ENCODE results near the gene DPH3. TPM values are rescaled to one million over a fixed set of nuclear protein-coding genes. Genes with fewer than 3 reads are reported as not detected.

Gene DPH3
- total and polyA plus RNA-seq, 9 of the 15 experiments (the other 6 are each of a cell fraction or from before 2014, with no cell fraction given): 15.9 to 131 (median 38.7) TPM

- intact Hi-C loops (cut with micrococcal nuclease) (no loop called here), in situ Hi-C loops (cut with MboI) (no loop called here)
- BruUV-seq (replicated peaks): no TSS peak
- ChIA-PET POLR2A (interaction anchor here (0.6 to 2.8 kb wide), 6 partner anchors 10 to 107 kb away, joined by 3 to 8 read pairs (median 4); partner anchors contain the start of genes DPH3 and OXNAD1), CTCF (ENCODE audit: low intra/inter-chr PET ratio) (interaction anchor here (0.6 kb wide), 1 partner anchor 1144 kb away, joined by 3 read pairs; no protein-coding TSS in a partner anchor)
- Histone ChIP-seq H3K4me3 (no peak overlapping the region), H3K27ac (ENCODE audit: extremely low read depth, low read depth, low read length) (no peak overlapping the region), H3K36me3 (ENCODE audit: control insufficient read depth, insufficient read depth, low read length) (no peaks in the 10 kb centered on the region), H3K9me3 (replicated peaks; ENCODE audit: control insufficient read depth, insufficient read depth, low read depth, low read length) (no peaks in the 10 kb centered on the region), H3K9ac (ENCODE audit: insufficient read depth in 1 of 2, low read depth in 2 of 2, low read length in 2 of 2) (no peak overlapping the region), H2AFZ (ENCODE audit: low read depth, low read length) (no peak overlapping the region), H3K27me3 (ENCODE audit: control insufficient read depth in 2 of 2, insufficient read depth in 2 of 2, low read length in 2 of 2) (peaks cover 7 to 24% of the 10 kb centered on the region in 2 experiments; a peak in 4 of 5 replicates), H3K79me2 (ENCODE audit: control insufficient read depth, insufficient read depth, low read length) (no peaks in the 10 kb centered on the region), H3K4me1 (replicated peaks in 1 of 2; ENCODE audit: control insufficient read depth in 2 of 2, insufficient read depth in 2 of 2, low read length in 2 of 2) (peaks cover 3% of the 10 kb centered on the region in 2 experiments; a peak in 2 of 5 replicates), H3K9me1 (ENCODE audit: control insufficient read depth, insufficient read depth, low read length) (no peaks in the 10 kb centered on the region), H3K4me2 (ENCODE audit: insufficient read depth, low read length) (no peak overlapping the region), H4K20me1 (replicated peaks; ENCODE audit: control insufficient read depth, insufficient read depth, low read length) (0 out of 2 replicates have a peak, but pooled peaks cover 5% of the 10 kb centered on the region)
- FAIRE-seq (no peak), ATAC-seq (no peak), DNase-seq (ENCODE audit: extremely low read depth in 1 of 4, low spot score in 3 of 4) (no peak)
- TF ChIP-seq C11orf30 (IDR thresholded peaks at IDR 0.05; ENCODE audit: low read depth): peak; percentile 27; the same call in 1 of the 2 replicates
- no peak for TF ChIP-seq NR2F6 (CRISPR knock-in tag; IDR thresholded peaks at IDR 0.05)
- no peak for TF ChIP-seq KLF6 (CRISPR knock-in tag; IDR thresholded peaks at IDR 0.05; ENCODE audit: borderline replicate concordance)
- 0 out of 2 replicates have a peak, but pooled peaks have one; percentile 4 for TF ChIP-seq ZNF316 (IDR thresholded peaks at IDR 0.05)
- TF ChIP-seq ZNF224 (CRISPR knock-in tag; IDR thresholded peaks at IDR 0.05): no peak
- 0% methylated on average over 7 of the region's 7 CpGs for WGBS (ENCODE audit: insufficient coverage, low coverage, missing lambda C conversion rate)
Measured at GRCh38 chr3:16252243-16252978, 12.3 kb downstream of the DPH3 start.

Measured in K562 (cell line).